SK-N-MC (cell line): ENCODE results near the gene MAST2.
"Not testable (repeated sequence)": the region's sequence is repeated elsewhere in the genome, so short reads cannot be mapped to it uniquely, and the experiment has no call there.

Experiments
- DNase-seq: peaks from one replicate; pipeline ENCODE4 v3.0.0-alpha.2; 2011; ENCODE audit warnings: low read depth, low spot score
- H3K27ac ChIP-seq: fragments of 200-600 bp; sonication (generic); 2 replicates; pipeline ENCODE4 v1.5.1; 2016; ENCODE audit warnings: mixed run types
- H3K36me3 ChIP-seq: fragments of 200-600 bp; sonication (generic); 2 replicates; pipeline ENCODE4 v1.6.1; 2017; ENCODE audit warnings: antibody characterized with exemption, low read length, mixed read lengths; ENCODE audit not compliant: insufficient read depth
- H3K4me3 ChIP-seq: fragments of 200-600 bp; sonication (generic); 2 replicates; pipeline ENCODE4 v1.5.1; 2016
- H3K9ac ChIP-seq: fragments of 200-600 bp; sonication (generic); 2 replicates; pipeline ENCODE4 v1.8.0; 2017; ENCODE audit warnings: mixed run types, mixed read lengths; ENCODE audit not compliant: insufficient read length
- H3K9me3 ChIP-seq: fragments of 200-600 bp; sonication (generic); 2 replicates; pipeline ENCODE4 v1.6.1; 2017; ENCODE audit warnings: low read depth, mild to moderate bottlenecking, antibody characterized with exemption, low read length, moderate library complexity, mixed read lengths
- EZH2 ChIP-seq: fragments of 200-600 bp; sonication (generic); IDR thresholded peaks from one replicate; pipeline ENCODE4 v1.6.1; 2017; ENCODE audit warnings: antibody characterized with exemption
- FOXP2 ChIP-seq: optimal IDR thresholded peaks from 2 replicates; pipeline ENCODE3; 2011; ENCODE audit warnings: mild to moderate bottlenecking, moderate library complexity; ENCODE audit not compliant: insufficient read depth; ENCODE audit errors: extremely low read length, control extremely low read depth
- POLR2AphosphoS5 ChIP-seq: IDR thresholded peaks from 2 replicates; pipeline ENCODE4 v1.6.1; 2012; ENCODE audit warnings: mild to moderate bottlenecking, low read depth, low read length, borderline replicate concordance

Gene MAST2

GRCh38 chr1:45928486-45929205 is 125.2 kb downstream of the MAST2 start:
- Histone ChIP-seq H3K4me3 (no peak overlapping the region), H3K9me3 (no peaks in the 10 kb centered on the region), H3K36me3 (no peaks in the 10 kb centered on the region), H3K9ac (no peak overlapping the region), H3K27ac (no peak overlapping the region)
- DNase-seq: no peak
- TF ChIP-seq FOXP2 (no peak), POLR2AphosphoS5 (no peak), EZH2 (no peak)

- no peak overlapping the region for H3K27ac ChIP-seq
- H3K4me3 ChIP-seq: no peak overlapping the region
- TF ChIP-seq EZH2: no peak
- no peak for TF ChIP-seq FOXP2
- no peak for TF ChIP-seq POLR2AphosphoS5
- no peaks in the 10 kb centered on the region for H3K36me3 ChIP-seq
- H3K9ac ChIP-seq: no peak overlapping the region
- H3K9me3 ChIP-seq: no peaks in the 10 kb centered on the region
- DNase-seq: no peak
Observed at GRCh38 chr1:45929257-45929687, 125.9 kb downstream of the MAST2 start.

- TF ChIP-seq EZH2 (no peak), FOXP2 (no peak), POLR2AphosphoS5 (no peak)
- no peak for DNase-seq
- Histone ChIP-seq H3K9ac (no peak overlapping the region), H3K27ac (no peak overlapping the region), H3K4me3 (no peak overlapping the region), H3K9me3 (no peaks in the 10 kb centered on the region), H3K36me3 (no peaks in the 10 kb centered on the region)
Observed at GRCh38 chr1:45930258-45931150, 127.1 kb downstream of the MAST2 start.

- H3K9me3 ChIP-seq, H3K27ac ChIP-seq, H3K4me3 ChIP-seq, H3K36me3 ChIP-seq, H3K9ac ChIP-seq, DNase-seq: not testable (repeated sequence)
Observed at GRCh38 chr1:45932205-45932604, 128.8 kb downstream of the MAST2 start.

GRCh38 chr1:45934947-45935346 is 131.5 kb downstream of the MAST2 start:
- Histone ChIP-seq H3K9ac (no peak overlapping the region), H3K4me3 (no peak overlapping the region), H3K9me3 (no peaks in the 10 kb centered on the region), H3K36me3 (no peaks in the 10 kb centered on the region), H3K27ac (no peak overlapping the region)
- TF ChIP-seq POLR2AphosphoS5 (no peak), FOXP2 (no peak), EZH2 (no peak)
- DNase-seq: no peak

GRCh38 chr1:45938029-45938428 is 134.6 kb downstream of the MAST2 start:
- TF ChIP-seq POLR2AphosphoS5: no peak
- TF ChIP-seq EZH2: no peak
- no peak overlapping the region for H3K27ac ChIP-seq
- H3K4me3 ChIP-seq: no peak overlapping the region
- no peaks in the 10 kb centered on the region for H3K9me3 ChIP-seq
- no peaks in the 10 kb centered on the region for H3K36me3 ChIP-seq
- DNase-seq: no peak
- H3K9ac ChIP-seq: no peak overlapping the region

- Histone ChIP-seq H3K9ac (no peak overlapping the region), H3K4me3 (no peak overlapping the region), H3K9me3 (no peaks in the 10 kb centered on the region), H3K27ac (no peak overlapping the region), H3K36me3 (no peaks in the 10 kb centered on the region)
- DNase-seq: no peak
- no peak for TF ChIP-seq EZH2
- no peak for TF ChIP-seq FOXP2
- no peak for TF ChIP-seq POLR2AphosphoS5
Observed at GRCh38 chr1:45942411-45942810, 139.0 kb downstream of the MAST2 start.

- H3K36me3 ChIP-seq: no peaks in the 10 kb centered on the region
Observed at GRCh38 chr1:45943185-45943584, 139.8 kb downstream of the MAST2 start.

More at GRCh38 chr1:45943185-45943584, 139.8 kb downstream of the MAST2 start:
- no peak overlapping the region for H3K9ac ChIP-seq
- no peak for DNase-seq
- no peak overlapping the region for H3K4me3 ChIP-seq
- no peak for TF ChIP-seq EZH2
- TF ChIP-seq POLR2AphosphoS5: no peak
- no peak for TF ChIP-seq FOXP2
- no peaks in the 10 kb centered on the region for H3K9me3 ChIP-seq
- H3K27ac ChIP-seq: no peak overlapping the region
